ENCODE data around the gene TNRC18. TPM values are rescaled to one million over a fixed set of nuclear protein-coding genes. Genes with fewer than 3 reads are reported as not detected.

The TNRC18 gene
- total and polyA plus RNA-seq, 9 of the 15 experiments (the other 6 are each of a cell fraction or from before 2014, with no cell fraction given): 0.03 to 43.2 (median 18.0) TPM

- TF ChIP-seq ZBTB17 (CRISPR knock-in tag; IDR thresholded peaks at IDR 0.05): no peak
- TF ChIP-seq FOXA1 (IDR thresholded peaks at IDR 0.05; ENCODE audit: borderline replicate concordance): no peak
- TF ChIP-seq NFIC (IDR thresholded peaks at IDR 0.05): peak; percentile 90
- no peak for TF ChIP-seq KHSRP (IDR thresholded peaks at IDR 0.05)
- TF ChIP-seq SUPT5H (IDR thresholded peaks at IDR 0.05): peak; percentile 14; the same call in 1 of the 2 replicates
- no peak for TF ChIP-seq HDAC3 (IDR thresholded peaks at IDR 0.05; ENCODE audit: borderline replicate concordance, partially characterized antibody)
- TF ChIP-seq CTCF (IDR thresholded peaks at IDR 0.05 in 2 of 3, conservative IDR thresholded peaks at IDR 0.05 in 1 of 3; ENCODE audit: insufficient read depth in 2 of 3, low read depth in 1 of 3, low read length in 3 of 3): no peak
- no peak for TF ChIP-seq CAMTA2 (CRISPR knock-in tag; conservative IDR thresholded peaks at IDR 0.05)
- peak; percentile 59; the same call in 1 of the 2 replicates for TF ChIP-seq SMARCA5 (IDR thresholded peaks at IDR 0.05)
- no peak for TF ChIP-seq NCOA4 (IDR thresholded peaks at IDR 0.05; ENCODE audit: partially characterized antibody)
- no peak for TF ChIP-seq ATF6 (CRISPR knock-in tag; IDR thresholded peaks at IDR 0.05)
- TF ChIP-seq NR0B1 (IDR thresholded peaks at IDR 0.05; ENCODE audit: partially characterized antibody): no peak
- no peak for TF ChIP-seq ATF1 (CRISPR knock-in tag; IDR thresholded peaks at IDR 0.05)
- TF ChIP-seq ATF1 (tag; IDR thresholded peaks at IDR 0.05): peak; percentile 28; the same call in 1 of the 2 replicates
- TF ChIP-seq ZNF79 (CRISPR knock-in tag; IDR thresholded peaks at IDR 0.05; ENCODE audit: low read depth): no peak
- no peak for TF ChIP-seq CBX3 (IDR thresholded peaks at IDR 0.05; ENCODE audit: borderline replicate concordance in 1 of 2, low read length in 2 of 2)
- no peak for TF ChIP-seq ZNF586 (CRISPR knock-in tag; conservative IDR thresholded peaks at IDR 0.05)
- no peak; the same call in 1 of the 2 replicates for TF ChIP-seq POLR2A (conservative IDR thresholded peaks at IDR 0.05)
- TF ChIP-seq RFX5 (IDR thresholded peaks at IDR 0.05; ENCODE audit: low read depth, low read length): no peak
- TF ChIP-seq TSC22D4 (tag; IDR thresholded peaks at IDR 0.05): no peak
- TF ChIP-seq IFI16 (CRISPR knock-in tag; IDR thresholded peaks at IDR 0.05): no peak
- no peak for TF ChIP-seq TCF7L2 (IDR thresholded peaks at IDR 0.05; ENCODE audit: low read depth, low read length)
- TF ChIP-seq MEF2A (IDR thresholded peaks at IDR 0.05; ENCODE audit: control insufficient read depth, low read depth, low read length): no peak
- no peak for TF ChIP-seq SRSF3 (IDR thresholded peaks at IDR 0.05; ENCODE audit: insufficient read depth, low read length)
- no peak for TF ChIP-seq GMEB1 (CRISPR knock-in tag; IDR thresholded peaks at IDR 0.05)
Measured at GRCh38 chr7:5423976-5424748, 528 bp upstream of the TNRC18 start (continued).
